SJSA1 (cell line): ENCODE data around the gene GP9. TPM values are rescaled to one million over a fixed set of nuclear protein-coding genes. Genes with fewer than 3 reads are reported as not detected.

Experiments
- DNase-seq, 2 experiments: peaks; one replicate each; pipeline ENCODE4 v3.0.0-alpha.2; 2015 to 2020; ENCODE audit warnings: low spot score in 2 of 2, low read depth in 1 of 2
- H3K27ac ChIP-seq: fragments of 250-450 bp; sonication (Bioruptor Pico); 2 replicates; pipeline ENCODE4 v1.5.1; 2020; ENCODE audit warnings: mild to moderate bottlenecking, moderate library complexity
- H3K27me3 ChIP-seq: fragments of 250-450 bp; sonication (Bioruptor Pico); replicated peaks from 2 replicates; pipeline ENCODE4 v1.5.1; 2020; ENCODE audit warnings: mild to moderate bottlenecking, moderate library complexity
- H3K36me3 ChIP-seq: fragments of 250-450 bp; sonication (Bioruptor Pico); 2 replicates; pipeline ENCODE4 v1.5.1; 2020; ENCODE audit warnings: mild to moderate bottlenecking
- H3K4me1 ChIP-seq: fragments of 250-450 bp; sonication (Bioruptor Pico); replicated peaks from 2 replicates; pipeline ENCODE4 v1.6.1; 2021; ENCODE audit warnings: mild to moderate bottlenecking
- H3K4me3 ChIP-seq: fragments of 250-450 bp; sonication (Bioruptor Pico); 2 replicates; pipeline ENCODE4 v1.5.1; 2020; ENCODE audit warnings: mild to moderate bottlenecking
- H3K9me3 ChIP-seq: fragments of 250-450 bp; sonication (Bioruptor Pico); replicated peaks from 2 replicates; pipeline ENCODE4 v1.5.1; 2020; ENCODE audit warnings: mild to moderate bottlenecking
- total RNA-seq: library from RNA; depleted of rRNA; stranded (reverse); fragments of >200 nt; shearing (Covaris generic); gene quantifications from 2 replicates; pipeline ENCODE4 v1.2.3, GENCODE V29; 2014

GP9 gene
- total RNA-seq, 1 experiment from 2014 or later: not detected

DNA sequence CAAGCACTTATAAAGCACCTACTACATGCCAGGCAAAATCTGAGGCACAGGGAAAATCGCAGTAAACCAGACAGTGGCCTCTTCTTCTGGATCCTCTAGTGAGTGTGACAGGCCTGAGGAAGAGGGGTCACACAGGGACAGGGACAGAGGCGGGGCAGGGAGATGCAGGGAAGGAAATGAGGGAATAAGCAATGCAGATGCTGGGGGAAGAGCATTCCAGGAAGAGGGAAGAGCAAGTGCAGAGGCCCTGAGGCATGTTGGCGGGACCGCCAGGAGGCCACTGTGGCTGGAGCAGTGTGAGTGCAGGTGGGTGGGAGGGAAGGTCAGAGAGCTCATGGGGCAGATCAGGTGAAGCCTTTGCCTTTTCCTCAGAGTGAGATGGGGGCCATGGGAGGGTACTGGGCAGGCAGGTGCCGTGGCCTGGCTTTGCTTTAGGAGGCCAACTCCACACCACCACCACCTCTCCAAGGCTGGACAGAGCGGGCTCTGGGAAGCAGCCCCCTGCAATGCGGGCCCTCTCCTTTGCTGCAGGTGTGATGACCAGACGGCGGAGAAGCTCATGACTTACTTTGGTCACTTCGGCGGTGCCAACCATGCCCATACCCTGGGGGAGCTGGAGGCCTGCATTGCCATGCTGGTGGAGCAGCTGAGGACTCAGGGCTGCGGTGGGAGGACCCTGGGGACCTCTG, 26.8 kb upstream of the GP9 start:
- peak in 1 of 2 experiments; percentile 33 for DNase-seq
- no peaks in the 10 kb centered on the region for H3K36me3 ChIP-seq

DNA sequence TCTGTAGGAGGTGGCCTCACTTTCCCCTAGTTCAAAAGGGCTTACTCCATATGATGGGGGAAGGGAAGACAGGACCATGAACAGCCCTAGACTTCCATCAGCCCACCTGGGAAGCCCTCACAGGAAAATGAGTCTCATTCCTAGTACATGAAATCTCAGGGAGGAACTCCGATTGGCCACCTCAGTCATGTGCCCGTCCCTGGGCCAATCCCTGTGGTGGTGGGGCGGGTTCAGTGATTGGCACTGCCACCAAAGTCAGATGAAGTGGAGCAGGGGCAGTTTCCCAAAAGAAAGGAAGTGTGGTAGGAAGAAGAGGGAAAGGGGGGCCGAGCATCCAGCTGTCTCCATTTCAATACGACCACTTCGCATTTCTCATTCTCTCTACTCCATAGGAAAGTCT, 25.9 kb upstream of the GP9 start:
- H3K27me3 ChIP-seq: no peaks in the 10 kb centered on the region
- 0 out of 2 replicates have a peak, but pooled peaks cover 3% of the 10 kb centered on the region for H3K4me1 ChIP-seq
- H3K36me3 ChIP-seq: no peaks in the 10 kb centered on the region
- H3K4me3 ChIP-seq: no peak overlapping the region
- peak in 1 of 2 experiments; percentile 43 for DNase-seq
- no peaks in the 10 kb centered on the region for H3K9me3 ChIP-seq
- no peak overlapping the region for H3K27ac ChIP-seq

More for the DNA sequence above, 26.8 kb upstream of the GP9 start:
- Histone ChIP-seq H3K27me3 (no peaks in the 10 kb centered on the region), H3K4me1 (0 out of 2 replicates have a peak, but pooled peaks cover 3% of the 10 kb centered on the region), H3K9me3 (no peaks in the 10 kb centered on the region), H3K4me3 (no peak overlapping the region), H3K27ac (no peak overlapping the region)

DNA sequence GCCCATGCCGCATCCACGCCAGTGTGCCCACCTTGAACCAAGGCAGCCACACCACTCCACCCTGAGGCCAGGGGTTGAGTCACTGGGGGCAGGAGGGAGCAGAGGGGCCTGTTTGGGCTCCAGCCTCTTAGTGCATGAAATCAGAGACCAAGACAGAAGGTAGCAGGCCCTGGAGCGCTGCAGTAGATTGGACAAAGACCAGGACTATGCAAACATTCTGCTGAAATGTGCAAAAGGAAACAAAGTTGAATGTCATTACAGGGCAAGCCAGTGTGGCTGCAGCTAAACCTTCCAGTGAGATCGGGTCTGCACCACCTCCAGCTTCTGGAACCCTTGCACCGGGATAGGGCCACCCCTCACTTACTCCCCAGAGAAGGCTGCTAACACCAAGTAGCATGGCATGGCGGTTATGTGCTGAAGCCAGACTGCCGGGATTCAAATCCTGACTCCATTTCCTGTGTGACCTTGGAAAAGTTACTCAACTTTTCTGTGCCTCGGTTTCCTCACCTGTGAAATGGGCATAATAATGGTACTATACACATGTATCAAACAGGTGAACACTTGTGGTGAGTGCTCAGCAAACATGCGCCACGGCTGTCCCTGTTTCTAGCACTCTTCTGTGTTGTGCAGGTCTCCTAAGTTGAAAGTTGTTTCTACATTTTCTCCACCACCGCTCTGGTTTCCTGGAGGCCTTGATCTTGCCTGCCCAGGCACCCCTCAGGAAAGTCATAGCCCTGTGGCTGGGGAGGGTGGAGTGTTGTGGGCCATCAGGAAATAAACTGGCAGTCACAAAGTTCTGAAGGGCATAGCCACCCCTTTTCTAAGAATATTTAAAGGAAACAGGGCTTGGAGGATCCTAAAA, 25.0 kb upstream of the GP9 start:
- no peak for DNase-seq
- H3K4me3 ChIP-seq: no peak overlapping the region
- no peaks in the 10 kb centered on the region for H3K36me3 ChIP-seq
- H3K4me1 ChIP-seq: 0 out of 2 replicates have a peak, but pooled peaks cover under 1% of the 10 kb centered on the region
- no peaks in the 10 kb centered on the region for H3K9me3 ChIP-seq
- H3K27ac ChIP-seq: no peak overlapping the region
- H3K27me3 ChIP-seq: no peaks in the 10 kb centered on the region

DNA sequence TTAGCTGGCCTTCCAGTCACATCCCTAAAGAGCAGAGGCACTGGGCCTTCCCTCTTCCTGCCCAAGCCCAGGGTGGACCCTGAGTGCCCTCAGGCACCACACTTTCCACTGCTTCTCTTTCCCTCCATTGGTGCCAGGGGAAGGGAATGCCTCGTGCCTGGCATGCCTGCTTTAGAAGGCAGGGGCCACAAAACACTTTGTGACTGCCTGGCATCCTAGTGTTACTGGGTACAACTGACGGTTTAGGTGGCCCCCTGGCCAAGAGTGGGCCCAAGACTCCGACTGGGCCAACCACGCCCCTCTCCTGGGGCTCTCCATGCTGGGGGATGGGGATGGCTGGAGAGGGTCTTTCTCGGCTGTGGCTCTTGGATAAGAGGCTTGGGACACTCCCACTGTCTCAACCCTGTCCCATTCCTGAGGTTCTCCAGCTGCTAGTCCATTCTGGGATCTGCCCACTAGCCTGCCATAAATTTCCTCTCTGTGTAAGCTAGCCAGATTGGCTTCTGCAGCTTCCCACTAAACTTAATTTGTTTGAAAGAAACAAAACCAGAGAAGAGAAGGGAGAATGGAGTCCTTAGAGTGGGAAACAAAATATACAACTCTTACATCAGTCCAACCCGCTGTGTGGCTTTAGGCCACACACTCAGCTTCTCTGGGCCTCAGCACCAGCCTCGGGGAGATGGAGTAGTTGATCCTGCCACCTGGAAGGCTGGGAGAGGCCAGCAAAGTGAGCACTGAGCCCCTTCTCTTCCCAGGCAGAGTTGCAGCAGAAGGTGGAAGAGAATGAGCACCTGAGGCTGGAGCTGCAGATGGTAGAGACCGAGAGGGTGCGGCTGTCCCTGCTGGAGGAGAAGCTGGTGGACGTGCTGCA, 24.1 kb upstream of the GP9 start:
- no peaks in the 10 kb centered on the region for H3K36me3 ChIP-seq
- no peak for DNase-seq
- no peak overlapping the region for H3K4me3 ChIP-seq
- H3K27ac ChIP-seq: no peak overlapping the region
- no peaks in the 10 kb centered on the region for H3K27me3 ChIP-seq
- H3K9me3 ChIP-seq: no peaks in the 10 kb centered on the region
- no peaks in the 10 kb centered on the region for H3K4me1 ChIP-seq

DNA sequence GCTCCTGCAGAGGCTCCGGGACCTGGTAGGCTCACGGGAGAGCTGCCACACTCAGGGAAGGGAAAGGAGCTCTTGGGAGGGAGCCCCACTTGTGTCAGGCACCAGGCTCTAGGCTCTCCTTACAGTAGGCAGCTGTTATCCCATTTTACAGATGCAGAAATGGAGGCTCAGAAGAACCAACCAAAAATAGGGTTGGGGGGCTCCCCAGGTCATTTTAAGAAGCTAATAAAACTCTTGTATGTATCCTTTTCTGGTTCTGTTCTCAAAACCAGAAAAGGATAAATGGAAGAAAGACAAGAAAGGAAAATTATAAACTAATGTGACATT, 23.5 kb upstream of the GP9 start:
- H3K27ac ChIP-seq: no peak overlapping the region

GRCh38 chr3:129038121-129038855, 22.3 kb upstream of the GP9 start:
- Histone ChIP-seq H3K36me3 (no peaks in the 10 kb centered on the region), H3K9me3 (no peaks in the 10 kb centered on the region), H3K4me1 (no peaks in the 10 kb centered on the region), H3K27me3 (no peaks in the 10 kb centered on the region), H3K27ac (no peak overlapping the region), H3K4me3 (no peak overlapping the region)
- no peak for DNase-seq

More for the DNA sequence above, 23.5 kb upstream of the GP9 start:
- no peaks in the 10 kb centered on the region for H3K27me3 ChIP-seq
- no peaks in the 10 kb centered on the region for H3K4me1 ChIP-seq
- H3K9me3 ChIP-seq: no peaks in the 10 kb centered on the region
- H3K4me3 ChIP-seq: no peak overlapping the region
- DNase-seq: no peak
- H3K36me3 ChIP-seq: no peaks in the 10 kb centered on the region

DNA sequence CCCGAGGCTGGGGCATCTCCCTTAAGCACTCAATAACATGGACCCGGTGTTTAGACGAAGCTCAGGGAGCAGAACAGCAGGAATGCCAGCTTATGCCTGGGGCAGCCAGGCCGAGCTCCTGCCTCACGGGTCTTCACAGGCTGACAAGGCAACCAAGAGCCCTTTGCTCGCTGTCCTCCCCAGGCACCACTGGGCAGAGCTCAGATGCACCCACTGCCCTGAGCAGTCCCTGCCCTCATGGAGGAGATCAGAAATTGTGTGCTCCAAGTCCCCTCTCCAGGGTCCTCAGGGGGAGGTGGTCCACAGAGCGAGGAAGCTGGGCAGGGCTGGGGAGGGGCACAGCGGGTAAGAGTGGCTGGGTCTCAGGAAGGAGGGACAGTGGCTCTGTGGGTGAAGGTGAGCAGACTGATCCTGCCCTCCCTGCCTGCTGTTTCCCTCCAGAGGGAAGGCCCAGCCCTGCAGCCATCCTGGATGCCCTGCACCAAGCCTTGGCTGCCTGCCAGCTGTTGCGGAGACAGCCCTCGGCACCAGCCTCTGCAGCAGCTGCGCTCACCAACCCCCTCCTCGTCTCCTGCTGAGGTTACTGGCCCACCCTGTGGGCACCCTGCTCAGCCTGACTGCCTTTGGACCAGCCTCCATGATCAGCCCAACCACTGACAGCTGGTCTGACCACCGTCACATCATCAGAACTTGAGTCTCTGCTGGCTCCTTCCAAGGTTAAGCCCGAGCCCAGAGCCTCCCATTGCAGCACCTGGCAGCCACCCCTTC, 21.1 kb upstream of the GP9 start:
- Histone ChIP-seq H3K36me3 (no peaks in the 10 kb centered on the region), H3K27ac (no peak overlapping the region), H3K4me3 (no peak overlapping the region), H3K9me3 (no peaks in the 10 kb centered on the region), H3K4me1 (no peaks in the 10 kb centered on the region), H3K27me3 (no peaks in the 10 kb centered on the region)
- peak in 1 of 2 experiments; percentile 40 for DNase-seq

- Histone ChIP-seq H3K9me3 (no peaks in the 10 kb centered on the region), H3K27me3 (no peaks in the 10 kb centered on the region), H3K36me3 (no peaks in the 10 kb centered on the region), H3K4me1 (no peaks in the 10 kb centered on the region), H3K4me3 (no peak overlapping the region), H3K27ac (no peak overlapping the region)
- no peak for DNase-seq
Observed at GRCh38 chr3:129040039-129040336, 20.6 kb upstream of the GP9 start.

DNA sequence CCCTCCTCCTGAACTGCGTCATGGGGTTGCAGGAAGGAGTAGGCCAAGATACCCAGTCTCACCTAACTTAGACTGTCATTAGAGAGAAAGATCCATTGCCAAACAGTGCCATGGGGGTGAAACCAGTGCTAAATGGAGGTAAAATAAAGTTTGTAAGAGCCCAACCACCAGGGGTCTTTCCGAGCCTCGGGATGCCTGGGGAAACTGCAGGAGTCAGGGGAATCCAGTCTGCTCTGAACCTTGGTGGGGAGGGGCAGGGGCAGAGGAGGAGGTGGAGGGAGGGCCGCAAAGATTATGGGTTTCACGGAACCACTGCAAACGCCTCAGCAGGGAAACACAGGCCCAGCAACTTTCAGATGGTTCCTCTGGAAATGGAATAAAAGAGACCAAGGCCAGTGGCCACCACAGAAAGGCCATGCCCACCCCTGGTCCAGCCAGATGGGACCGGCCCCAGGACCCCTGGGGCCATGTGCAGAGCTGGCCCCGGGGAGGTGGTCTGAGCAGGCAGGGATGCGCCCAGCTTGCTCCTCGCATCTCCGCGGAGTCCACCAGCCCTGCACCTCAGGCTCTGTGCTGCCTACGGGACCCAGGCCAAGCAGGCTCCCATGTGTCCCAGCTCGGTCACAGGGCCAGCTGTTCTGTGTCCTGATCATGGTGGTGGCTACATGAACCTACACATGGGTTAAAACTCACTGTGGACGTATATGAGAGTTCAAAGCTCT, 19.8 kb upstream of the GP9 start:
- H3K4me1 ChIP-seq: no peaks in the 10 kb centered on the region
- H3K9me3 ChIP-seq: 0 out of 2 replicates have a peak, but pooled peaks cover under 1% of the 10 kb centered on the region
- no peak overlapping the region for H3K4me3 ChIP-seq
- H3K27ac ChIP-seq: no peak overlapping the region
- H3K27me3 ChIP-seq: no peaks in the 10 kb centered on the region
- H3K36me3 ChIP-seq: no peaks in the 10 kb centered on the region
- DNase-seq: no peak

DNA sequence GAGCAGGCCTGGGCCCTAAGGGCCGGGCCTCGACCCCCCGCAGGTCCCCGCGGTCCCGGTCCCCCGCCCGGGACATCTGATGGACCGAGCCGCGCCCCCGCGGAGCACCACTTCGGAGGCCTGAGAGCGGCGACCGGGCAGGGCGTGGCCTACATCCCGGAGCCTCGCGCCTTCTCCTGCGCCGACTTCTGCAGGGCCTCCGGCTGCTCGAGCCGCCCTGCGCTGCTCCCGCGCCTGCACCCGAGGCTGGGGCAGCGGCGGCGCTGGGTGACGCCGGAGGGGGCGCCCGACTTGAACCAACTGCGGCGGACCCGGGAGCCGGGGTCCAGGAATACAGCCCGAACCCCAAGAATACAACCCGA, 14.9 kb upstream of the GP9 start:
- peaks cover 6% of the 10 kb centered on the region; the same call in 1 of the 2 replicates for H3K9me3 ChIP-seq
- peak in 1 of 2 experiments; percentile 35 for DNase-seq
- H3K4me3 ChIP-seq: no peak overlapping the region
- no peak overlapping the region for H3K27ac ChIP-seq
- no peaks in the 10 kb centered on the region for H3K27me3 ChIP-seq
- H3K36me3 ChIP-seq: no peaks in the 10 kb centered on the region
- no peaks in the 10 kb centered on the region for H3K4me1 ChIP-seq

DNA sequence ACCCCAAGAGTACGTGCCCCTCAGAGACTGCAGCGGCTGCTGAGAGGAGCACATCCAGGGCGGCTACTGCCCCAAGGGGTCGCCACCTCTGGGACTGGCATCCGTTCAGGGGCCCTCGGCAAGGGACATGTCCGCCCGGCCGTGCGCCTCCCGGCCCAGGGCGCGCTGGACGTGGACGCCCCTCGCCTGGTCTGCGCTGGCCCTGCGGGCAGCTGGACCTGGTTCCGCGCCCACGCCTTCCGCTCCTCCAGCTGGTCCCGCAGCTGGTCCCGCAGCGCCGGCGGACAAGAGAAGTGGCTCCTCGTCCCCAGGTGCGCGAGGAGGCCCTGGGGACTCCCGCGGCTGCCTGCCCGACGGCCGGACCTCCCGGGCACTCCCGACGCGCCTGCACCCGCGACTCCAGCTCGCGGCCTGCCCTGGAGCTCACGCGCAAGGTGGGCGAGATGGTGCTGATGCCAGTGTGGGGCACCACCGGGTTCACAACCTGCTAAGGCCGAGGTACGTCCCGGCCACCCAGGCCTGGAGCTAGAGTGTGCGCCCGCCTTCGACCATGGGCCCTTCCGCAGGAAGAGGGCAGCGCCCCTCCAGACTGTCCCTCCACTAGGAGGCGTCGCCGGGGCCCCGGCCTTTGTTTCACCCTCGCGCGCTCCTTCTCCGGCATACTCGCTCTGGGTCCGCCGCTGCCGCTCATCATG, 14.4 kb upstream of the GP9 start:
- Histone ChIP-seq H3K27ac (no peak overlapping the region), H3K4me3 (no peak overlapping the region), H3K9me3 (peaks cover 6% of the 10 kb centered on the region; the same call in 1 of the 2 replicates), H3K36me3 (no peaks in the 10 kb centered on the region), H3K27me3 (no peaks in the 10 kb centered on the region), H3K4me1 (no peaks in the 10 kb centered on the region)
- no peak for DNase-seq
